A172 (cell line): Measurements from ENCODE around the gene SGO2. TPM values are rescaled to one million over a fixed set of nuclear protein-coding genes. Genes with fewer than 3 reads are reported as not detected.
A peak's percentile ranks its signal among the peaks of the same experiment; 100 is the strongest.
"Not testable (repeated sequence)": the region's sequence is repeated elsewhere in the genome, so short reads cannot be mapped to it uniquely, and the experiment has no call there.

Experiments
- DNase-seq: peaks from one replicate; pipeline ENCODE4 v3.0.0-alpha.2; 2015; ENCODE audit warnings: low spot score
- total RNA-seq: library from RNA; depleted of rRNA; stranded (reverse); fragments of >200 nt; shearing (Covaris generic); gene quantifications from 2 replicates; pipeline ENCODE4 v1.2.3, GENCODE V29; 2014

Gene SGO2
- total RNA-seq, 1 experiment from 2014 or later, result 33.1 TPM

- no peak for DNase-seq
Measured at GRCh38 chr2:200515155-200515554, 10.9 kb upstream of the SGO2 start.

- DNase-seq, result no peak
Measured at GRCh38 chr2:200523158-200523557, 2.8 kb upstream of the SGO2 start.

- DNase-seq, result no peak
Measured at GRCh38 chr2:200523604-200524003, 2.4 kb upstream of the SGO2 start.

GRCh38 chr2:200525066-200525465 is 941 bp upstream of the SGO2 start:
- no peak for DNase-seq

GRCh38 chr2:200525551-200525881 is 491 bp upstream of the SGO2 start:
- DNase-seq, result no peak

- no peak for DNase-seq
Measured at GRCh38 chr2:200528228-200528627, 2.2 kb downstream of the SGO2 start.

- DNase-seq, result no peak
Measured at GRCh38 chr2:200533754-200534153, 7.7 kb downstream of the SGO2 start.

- no peak for DNase-seq
Measured at GRCh38 chr2:200534572-200534971, 8.6 kb downstream of the SGO2 start.

GRCh38 chr2:200538139-200538538 is 12.1 kb downstream of the SGO2 start:
- DNase-seq, result no peak

GRCh38 chr2:200540793-200541192 is 14.8 kb downstream of the SGO2 start:
- no peak for DNase-seq

GRCh38 chr2:200566596-200566995 is 40.6 kb downstream of the SGO2 start:
- DNase-seq, result not testable (repeated sequence)

- DNase-seq, result no peak
Measured at GRCh38 chr2:200567932-200568331, 41.9 kb downstream of the SGO2 start.

- DNase-seq, result no peak
Measured at GRCh38 chr2:200575957-200576356, 50.0 kb downstream of the SGO2 start.

- DNase-seq, result no peak
Measured at GRCh38 chr2:200577027-200577426, 51.0 kb downstream of the SGO2 start.

GRCh38 chr2:200578778-200579177 is 52.8 kb downstream of the SGO2 start:
- peak; percentile 42 for DNase-seq

GRCh38 chr2:200584639-200585038 is 58.6 kb downstream of the SGO2 start:
- DNase-seq, result no peak

GRCh38 chr2:200585340-200585729 is 59.3 kb downstream of the SGO2 start:
- no peak for DNase-seq

GRCh38 chr2:200585730-200586643 is 60.0 kb downstream of the SGO2 start, which contains the start of gene AOX1:
AOX1 (plus strand) TSS chr2:200586014; CDS start chr2:200586109, 95 bp downstream.
- DNase-seq, result no peak

- no peak for DNase-seq
Measured at GRCh38 chr2:200586644-200586975, 60.6 kb downstream of the SGO2 start.

GRCh38 chr2:200587007-200587616 is 61.1 kb downstream of the SGO2 start:
- no peak for DNase-seq

GRCh38 chr2:200588076-200588678 is 62.2 kb downstream of the SGO2 start:
- no peak for DNase-seq

- no peak for DNase-seq
Measured at GRCh38 chr2:200590090-200590489, 64.1 kb downstream of the SGO2 start.

- no peak for DNase-seq
Measured at GRCh38 chr2:200591308-200591707, 65.3 kb downstream of the SGO2 start.
